GM12878 (cell line): ENCODE data around the gene VCL. TPM values are rescaled to one million over a fixed set of nuclear protein-coding genes. Genes with fewer than 3 reads are reported as not detected.

Experiments used
- ATAC-seq: fragments of 200-7000 bp; cut with Tn5 transposase; 3 replicates; pipeline ENCODE4 v1.9.1; 2020; ENCODE audit warnings: mild to moderate bottlenecking, moderate library complexity
- BruUV-seq: library from RNA; stranded (reverse); fragments of 400-500 nt; replicated peaks from 2 replicates; lab custom pipeline; 2021; lab: Mats Ljungman, UMichigan
- CTCF ChIA-PET: fragments of 300-600 bp; sonication (Branson Sonifier 250); formaldehyde crosslinking; extraction: SDS; loops from one replicate; lab custom pipeline; 2021; ENCODE audit warnings: inconsistent platforms; lab: Yijun Ruan, JAX
- POLR2A ChIA-PET: fragments of 350-600 bp; formaldehyde crosslinking; extraction: SDS; loops from one replicate; lab custom pipeline; 2021; ENCODE audit warnings: inconsistent platforms; lab: Charles Lee
- RAD21 ChIA-PET: fragments of 300-600 bp; sonication (Branson Sonifier 250); formaldehyde crosslinking; loops from one replicate; lab custom pipeline; 2023; ENCODE audit warnings: antibody characterized with exemption; ENCODE audit not compliant: unreplicated experiment; lab: Charles Lee
- SMC1A ChIA-PET: fragments of 300-600 bp; sonication (Branson Sonifier 250); formaldehyde crosslinking; loops from one replicate; lab custom pipeline; 2023; ENCODE audit not compliant: unreplicated experiment, uncharacterized antibody; lab: Charles Lee
- DNase-seq: peaks from one replicate; pipeline ENCODE4 v3.0.0-alpha.2; 2011; ENCODE audit warnings: low read depth, low spot score
- FAIRE-seq: peaks from 3 replicates; lab custom pipeline; 2011; peaks lifted over from hg19 to GRCh38; lab: Jason Lieb, UNC
- H2AFZ ChIP-seq: 2 replicates; pipeline ENCODE4 v1.6.0; 2011; ENCODE audit warnings: low read depth, low read length, control low read depth; ENCODE audit not compliant: control insufficient read depth
- H3K27ac ChIP-seq: 2 replicates; pipeline ENCODE4 v1.5.1; 2011; ENCODE audit warnings: control low read depth; ENCODE audit not compliant: control insufficient read depth, insufficient read depth
- H3K27me3 ChIP-seq, 2 experiments: replicated peaks in 1 of 2; 2 replicates each; pipeline versions ENCODE4 v1.6.0 to v1.6.1; 2011; ENCODE audit warnings: low read length in 1 of 2; ENCODE audit not compliant: control insufficient read depth in 2 of 2, insufficient read depth in 2 of 2
- H3K36me3 ChIP-seq, 2 experiments: 2 replicates each; pipeline ENCODE4 v1.5.1; 2011; ENCODE audit warnings: low read length in 1 of 2; ENCODE audit not compliant: control insufficient read depth in 2 of 2, insufficient read depth in 2 of 2
- H3K4me1 ChIP-seq: 2 replicates; pipeline ENCODE4 v1.6.1; 2011; ENCODE audit warnings: mild to moderate bottlenecking, low read length, moderate library complexity, mixed read lengths; ENCODE audit not compliant: control insufficient read depth, insufficient read depth
- H3K4me2 ChIP-seq: 2 replicates; pipeline ENCODE4 v1.6.0; 2011; ENCODE audit warnings: control low read depth; ENCODE audit not compliant: control insufficient read depth, insufficient read depth
- H3K4me3 ChIP-seq: fragments of 200-600 bp; sonication (generic); 2 replicates; pipeline ENCODE4 v1.5.1; 2016
- H3K79me2 ChIP-seq: 2 replicates; pipeline ENCODE4 v1.6.0; 2011; ENCODE audit warnings: low read length; ENCODE audit not compliant: control insufficient read depth, insufficient read depth
- H3K9ac ChIP-seq: 2 replicates; pipeline ENCODE4 v1.8.0; 2011; ENCODE audit warnings: low read length, control low read depth, mixed read lengths; ENCODE audit not compliant: control insufficient read depth, insufficient read depth
- H3K9me3 ChIP-seq: replicated peaks from 3 replicates; pipeline ENCODE4 v1.5.1; 2011; ENCODE audit warnings: mild to moderate bottlenecking, low read length; ENCODE audit not compliant: control insufficient read depth, insufficient read depth
- H4K20me1 ChIP-seq: 2 replicates; pipeline ENCODE4 v1.6.0; 2011; ENCODE audit not compliant: control insufficient read depth, insufficient read depth
- CHD1 ChIP-seq: IDR thresholded peaks from 2 replicates; pipeline ENCODE4 v1.6.1; 2012; ENCODE audit warnings: low read depth, low read length, improper control_type of control experiment
- DPF2 ChIP-seq: fragments of 450-650 bp; IDR thresholded peaks from 2 replicates; pipeline ENCODE4 v1.6.1; 2017; ENCODE audit warnings: mild to moderate bottlenecking
- ELK1 ChIP-seq: IDR thresholded peaks from 2 replicates; pipeline ENCODE4 v1.6.1; 2012; ENCODE audit warnings: low read depth, low read length, improper control_type of control experiment
- GABPA ChIP-seq: IDR thresholded peaks from 2 replicates; pipeline ENCODE4 v1.6.1; 2014; ENCODE audit warnings: antibody characterized with exemption, low read depth, mild to moderate bottlenecking, inconsistent platforms
- MYB ChIP-seq: fragments of 150-350 bp; IDR thresholded peaks from 2 replicates; pipeline ENCODE4 v1.6.1; 2014; ENCODE audit warnings: mild to moderate bottlenecking, low read depth, low read length, borderline replicate concordance
- PAX8 ChIP-seq: fragments of 450-650 bp; IDR thresholded peaks from 2 replicates; pipeline ENCODE4 v1.6.1; 2017; ENCODE audit warnings: mild to moderate bottlenecking, moderate library complexity
- PKNOX1 ChIP-seq: fragments of 450-650 bp; IDR thresholded peaks from 2 replicates; pipeline ENCODE4 v1.6.1; 2016; ENCODE audit warnings: mild to moderate bottlenecking
- RB1 ChIP-seq: fragments of 450-650 bp; formaldehyde crosslinking; IDR thresholded peaks from 2 replicates; pipeline ENCODE4 v1.6.1; 2017; ENCODE audit warnings: mild to moderate bottlenecking, borderline replicate concordance
- SIX5 ChIP-seq: IDR thresholded peaks from 2 replicates; pipeline ENCODE4 v1.6.1; 2011; ENCODE audit warnings: mild to moderate bottlenecking, low read depth, low read length, moderate library complexity; ENCODE audit not compliant: severe bottlenecking
- STAT3 ChIP-seq: IDR thresholded peaks from 2 replicates; pipeline ENCODE4 v1.6.1; 2011; ENCODE audit warnings: low read depth, low read length, improper control_type of control experiment
- TAF1 ChIP-seq: IDR thresholded peaks from 2 replicates; pipeline ENCODE4 v1.6.1; 2011; ENCODE audit warnings: mild to moderate bottlenecking, low read depth, low read length, borderline replicate concordance
- ZZZ3 ChIP-seq: IDR thresholded peaks from 2 replicates; pipeline ENCODE4 v1.6.1; 2011; ENCODE audit warnings: low read depth; ENCODE audit not compliant: control insufficient read depth, insufficient read length
- WGBS: methylation state at CpG from one replicate; pipeline ENCODE4 v1.1.6; 2016; ENCODE audit warnings: low lambda C conversion rate; ENCODE audit not compliant: insufficient replicate concordance, insufficient coverage; ENCODE audit errors: missing lambda C conversion rate; 5-methylcytosine and 5-hydroxymethylcytosine counted together
- in situ Hi-C: fragments of 300-500 bp; cut with MboI; formaldehyde crosslinking; loops from 9 replicates; pipeline ENCODE4 v1.14.3; 2018; ENCODE audit warnings: mixed read lengths
- intact Hi-C: fragments of 100-400 bp; cut with micrococcal nuclease; formaldehyde crosslinking; loops from one replicate; pipeline ENCODE4 v1.14.2; 2022; ENCODE audit not compliant: unreplicated experiment
- polyA plus RNA-seq, 11 experiments: library from polyadenylated mRNA; depleted of rRNA in 4 of 11; unstranded in 6 of 11; stranded (reverse) in 5 of 11; fragments of >200 nt; fragmentation: Nextera tagmentation in 4 of 11; fragmentation: Illumina TruSeq in 1 of 11; extraction: Ambion mirVana in 4 of 11; extraction: Trizol in 1 of 11; gene quantifications; 1 replicate in 1 of 11; 2 replicates in 10 of 11; pipeline versions ENCODE4 v1.2.1 to v1.2.3, GENCODE V29; 2011 to 2016; ENCODE audit warnings: inconsistent platforms in 2 of 11, missing spikeins in 2 of 11, low read depth in 1 of 11
- total RNA-seq, 4 experiments: library from RNA; depleted of rRNA in 3 of 4; stranded (reverse); fragments of >200 nt in 3 of 4; fragmentation: Illumina TruSeq in 1 of 4; extraction: Trizol in 1 of 4; gene quantifications; 2 replicates each; pipeline versions ENCODE4 v1.2.1 to v1.2.3, GENCODE V29; 2013 to 2021

The VCL gene
- total and polyA plus RNA-seq, 10 of the 15 experiments (the other 5 are each of a cell fraction or from before 2014, with no cell fraction given), result 6.7 to 54.6 (median 24.3) TPM

- no peak for FAIRE-seq
- no peak overlapping the region for H3K4me3 ChIP-seq
- intact Hi-C loops, result loop anchor here (10.0 kb wide), 1 partner anchor 974 kb away; a partner anchor contains a TSS
- no peak overlapping the region for H3K27ac ChIP-seq
- DNase-seq, result no peak
- in situ Hi-C loops, result no loop called here
- ChIA-PET POLR2A (interaction anchor here (0.9 to 1.2 kb wide), 2 partner anchors 13 to 21 kb away, joined by 3 read pairs; no protein-coding TSS in a partner anchor), CTCF (interaction anchor here (0.8 to 1.5 kb wide), 5 partner anchors 17 to 113 kb away, joined by 3 to 4 read pairs (median 3); no protein-coding TSS in a partner anchor), SMC1A (interaction anchor here (3.8 kb wide), 1 partner anchor 11 kb away, joined by 23 read pairs; no protein-coding TSS in a partner anchor), RAD21 (no interaction called here)
- no peaks in the 10 kb centered on the region for H3K27me3 ChIP-seq
- H3K9ac ChIP-seq, result no peak overlapping the region
- H3K4me1 ChIP-seq, result peaks cover 10% of the 10 kb centered on the region
- H3K9me3 ChIP-seq, result no peaks in the 10 kb centered on the region
- H4K20me1 ChIP-seq, result no peaks in the 10 kb centered on the region
- TF ChIP-seq MYB, result no peak
- no TSS peak for BruUV-seq
- H3K4me2 ChIP-seq, result no peak overlapping the region
- ATAC-seq, result no peak
- H2AFZ ChIP-seq, result no peak overlapping the region
- WGBS, result 89% methylated on average over 1 of the region's 1 CpG
- peaks cover 7 to 38% of the 10 kb centered on the region in 2 experiments for H3K36me3 ChIP-seq
- no peaks in the 10 kb centered on the region for H3K79me2 ChIP-seq
Measured at GRCh38 chr10:74120911-74121310, 123.0 kb downstream of the VCL start.

GRCh38 chr10:74121368-74121767, 123.5 kb downstream of the VCL start:
- POLR2A ChIA-PET, result interaction anchor here (0.5 to 1.2 kb wide), 3 partner anchors 14 to 630 kb away, joined by 3 read pairs; no protein-coding TSS in a partner anchor
- SMC1A ChIA-PET, result interaction anchor here (1.3 to 3.8 kb wide), 3 partner anchors 12 to 234 kb away, joined by 3 to 23 read pairs (median 12); no protein-coding TSS in a partner anchor
- no peaks in the 10 kb centered on the region for H3K27me3 ChIP-seq
- H3K27ac ChIP-seq, result no peak overlapping the region
- no peaks in the 10 kb centered on the region for H3K9me3 ChIP-seq
- RAD21 ChIA-PET, result no interaction called here
- H4K20me1 ChIP-seq, result no peaks in the 10 kb centered on the region
- peaks cover 9 to 42% of the 10 kb centered on the region in 2 experiments for H3K36me3 ChIP-seq
- DNase-seq (no peak), FAIRE-seq (no peak), ATAC-seq (no peak)
- intact Hi-C loops (loop anchor here (10.0 kb wide), 1 partner anchor 973 kb away; a partner anchor contains a TSS), in situ Hi-C loops (no loop called here)
- BruUV-seq, result no TSS peak
- CTCF ChIA-PET, result interaction anchor here (0.8 to 3.4 kb wide), 8 partner anchors 8 to 235 kb away, joined by 3 to 23 read pairs (median 4); no protein-coding TSS in a partner anchor
- no peak overlapping the region for H3K4me2 ChIP-seq
- 94% methylated on average over 1 of the region's 1 CpG for WGBS
- peaks cover 10% of the 10 kb centered on the region for H3K4me1 ChIP-seq
- H2AFZ ChIP-seq, result no peak overlapping the region
- no peak overlapping the region for H3K9ac ChIP-seq
- H3K4me3 ChIP-seq, result no peak overlapping the region
- H3K79me2 ChIP-seq, result no peaks in the 10 kb centered on the region
- TF ChIP-seq PKNOX1 (no peak), ZZZ3 (no peak), ELK1 (no peak), STAT3 (no peak), DPF2 (no peak), RB1 (no peak), TAF1 (no peak), GABPA (no peak), CHD1 (no peak), SIX5 (no peak), PAX8 (no peak)
